Stimulated activated naive CD8-positive, alpha-beta T cell treated with anti-CD3 and anti-CD28 coated beads, Interleukin-15, Interleukin-2, amounts not matched to agents 100 ng/mL and 50 ng/mL, for 24 hours (primary cell): ENCODE data around the gene CSAG2.
"Not testable (repeated sequence)": the region's sequence is repeated elsewhere in the genome, so short reads cannot be mapped to it uniquely, and the experiment has no call there.

Experiments
- H3K27ac Mint-ChIP-seq: one replicate; pipeline ENCODE4 v1.8.0; 2021; ENCODE audit warnings: mild to moderate bottlenecking, mixed read lengths
- H3K27me3 Mint-ChIP-seq: one replicate; pipeline ENCODE4 v1.8.0; 2021; ENCODE audit warnings: mixed read lengths
- H3K36me3 Mint-ChIP-seq: one replicate; pipeline ENCODE4 v1.8.0; 2021; ENCODE audit warnings: low read depth, mixed read lengths
- H3K4me1 Mint-ChIP-seq: one replicate; pipeline ENCODE4 v1.8.0; 2021; ENCODE audit warnings: low read depth, mixed read lengths
- H3K4me3 Mint-ChIP-seq: one replicate; pipeline ENCODE4 v1.8.0; 2021; ENCODE audit warnings: mild to moderate bottlenecking, mixed read lengths
- H3K9me3 Mint-ChIP-seq: one replicate; pipeline ENCODE4 v1.8.0; 2021; ENCODE audit warnings: mixed read lengths

CSAG2 gene

DNA sequence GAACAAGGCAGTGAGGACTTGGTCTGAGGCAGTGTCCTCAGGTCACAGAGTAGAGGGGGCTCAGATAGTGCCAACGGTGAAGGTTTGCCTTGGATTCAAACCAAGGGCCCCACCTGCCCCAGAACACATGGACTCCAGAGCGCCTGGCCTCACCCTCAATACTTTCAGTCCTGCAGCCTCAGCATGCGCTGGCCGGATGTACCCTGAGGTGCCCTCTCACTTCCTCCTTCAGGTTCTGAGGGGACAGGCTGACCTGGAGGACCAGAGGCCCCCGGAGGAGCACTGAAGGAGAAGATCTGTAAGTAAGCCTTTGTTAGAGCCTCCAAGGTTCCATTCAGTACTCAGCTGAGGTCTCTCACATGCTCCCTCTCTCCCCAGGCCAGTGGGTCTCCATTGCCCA, 8.7 kb downstream of the CSAG2 start:
- not testable (repeated sequence) for H3K36me3 Mint-ChIP-seq, H3K27ac Mint-ChIP-seq, H3K4me1 Mint-ChIP-seq, H3K9me3 Mint-ChIP-seq, H3K27me3 Mint-ChIP-seq, H3K4me3 Mint-ChIP-seq

DNA sequence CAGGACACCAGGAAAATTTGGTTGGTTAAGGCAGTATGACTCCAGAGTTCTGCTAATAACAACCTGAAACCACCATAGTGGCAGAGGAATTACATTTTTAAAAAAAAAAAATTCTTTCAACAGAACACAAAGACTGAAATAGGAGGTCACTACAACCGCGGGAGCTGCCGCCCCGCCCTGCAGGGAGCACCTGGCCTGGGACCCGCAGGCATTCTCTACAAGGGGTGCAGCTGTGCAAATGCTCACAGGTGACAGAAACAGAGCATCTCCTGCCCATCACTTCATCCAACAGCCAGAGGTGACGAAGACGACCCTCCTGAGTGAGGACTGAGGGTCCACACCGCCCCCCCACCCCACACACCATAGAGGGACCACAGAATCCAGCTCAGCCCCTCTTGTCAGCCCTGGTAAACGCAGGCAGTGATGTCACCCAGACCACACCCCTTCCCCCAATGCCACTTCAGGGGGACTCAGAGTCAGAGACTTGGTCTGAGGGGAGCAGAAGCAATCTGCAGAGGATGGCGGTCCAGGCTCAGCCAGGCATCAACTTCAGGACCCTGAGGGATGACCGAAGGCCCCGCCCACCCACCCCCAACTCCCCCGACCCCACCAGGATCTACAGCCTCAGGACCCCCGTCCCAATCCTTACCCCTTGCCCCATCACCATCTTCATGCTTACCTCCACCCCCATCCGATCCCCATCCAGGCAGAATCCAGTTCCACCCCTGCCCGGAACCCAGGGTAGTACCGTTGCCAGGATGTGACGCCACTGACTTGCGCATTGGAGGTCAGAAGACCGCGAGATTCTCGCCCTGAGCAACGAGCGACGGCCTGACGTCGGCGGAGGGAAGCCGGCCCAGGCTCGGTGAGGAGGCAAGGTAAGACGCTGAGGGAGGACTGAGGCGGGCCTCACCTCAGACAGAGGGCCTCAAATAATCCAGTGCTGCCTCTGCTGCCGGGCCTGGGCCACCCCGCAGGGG, 10.8 kb downstream of the CSAG2 start, which contains the start of gene MAGEA3:
TSS of gene MAGEA3 (plus strand) at position 843 of the 980 bp plus-strand sequence. CDS start 2,039 bp downstream, outside the sequence.
- H3K4me1 Mint-ChIP-seq, H3K9me3 Mint-ChIP-seq, H3K27ac Mint-ChIP-seq, H3K36me3 Mint-ChIP-seq, H3K27me3 Mint-ChIP-seq, H3K4me3 Mint-ChIP-seq: not testable (repeated sequence)

DNA sequence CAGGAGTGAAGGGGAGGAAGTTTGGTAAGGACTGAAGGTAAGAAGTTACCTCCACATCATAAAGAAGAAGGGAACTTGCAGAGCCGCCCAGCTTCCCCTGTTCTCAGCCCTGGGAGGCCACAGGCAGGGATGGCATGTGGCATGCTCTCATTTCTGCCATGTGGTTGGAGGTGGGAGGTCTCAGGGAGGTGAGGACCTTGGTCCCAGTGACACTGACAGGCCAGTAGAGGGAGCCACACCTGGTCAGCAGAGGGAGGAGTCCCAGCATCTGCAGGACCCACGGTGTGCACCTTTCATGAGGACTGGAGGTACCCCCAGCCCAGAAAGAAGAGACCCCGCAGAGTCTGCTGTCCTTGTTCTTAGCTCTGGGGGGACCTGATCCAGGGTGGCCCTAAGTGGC, 28.1 kb downstream of the CSAG2 start:
- not testable (repeated sequence) for H3K4me1 Mint-ChIP-seq, H3K36me3 Mint-ChIP-seq, H3K9me3 Mint-ChIP-seq, H3K27me3 Mint-ChIP-seq, H3K4me3 Mint-ChIP-seq, H3K27ac Mint-ChIP-seq

DNA sequence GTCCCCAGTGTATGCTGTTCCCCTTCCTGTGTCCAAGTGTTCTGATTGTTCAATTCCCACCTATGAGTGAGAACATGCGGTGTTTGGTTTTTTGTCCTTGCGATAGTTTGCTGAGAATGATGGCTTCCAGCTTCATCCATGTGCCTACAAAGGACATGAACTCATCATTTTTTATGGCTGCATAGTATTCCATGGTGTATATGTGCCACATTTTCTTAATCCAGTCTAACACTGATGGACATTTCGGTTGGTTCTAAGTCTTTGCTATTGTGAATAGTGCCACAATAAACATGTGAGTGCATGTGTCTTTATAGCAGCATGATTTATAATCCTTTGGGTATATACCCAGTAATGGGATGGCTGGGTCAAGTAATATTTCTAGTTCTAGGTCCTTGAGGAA, 34.4 kb downstream of the CSAG2 start:
- H3K27ac Mint-ChIP-seq, H3K9me3 Mint-ChIP-seq, H3K4me1 Mint-ChIP-seq, H3K36me3 Mint-ChIP-seq, H3K4me3 Mint-ChIP-seq, H3K27me3 Mint-ChIP-seq: not testable (repeated sequence)

DNA sequence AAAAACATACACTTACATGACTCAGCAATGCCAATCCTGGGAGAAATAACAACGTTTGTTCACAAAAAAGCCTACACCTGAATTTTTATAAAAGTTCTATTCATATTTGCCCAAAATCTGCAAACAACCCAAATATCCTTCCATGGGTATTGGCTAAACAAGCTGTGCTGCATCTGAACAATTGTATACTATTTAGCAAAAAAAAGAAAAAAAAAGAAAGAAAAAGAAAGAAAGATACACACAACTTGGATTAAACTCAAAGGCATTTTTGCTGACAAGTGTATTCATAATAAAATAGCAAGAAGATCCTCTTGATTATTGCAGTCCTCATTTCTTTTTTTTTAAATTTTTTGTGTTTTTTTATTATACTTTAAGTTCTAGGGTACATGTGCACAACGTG, 34.9 kb downstream of the CSAG2 start:
- Mint-ChIP-seq H3K4me1 (no peaks in the 10 kb centered on the region), H3K27ac (no peak overlapping the region), H3K36me3 (no peaks in the 10 kb centered on the region), H3K27me3 (no peaks in the 10 kb centered on the region), H3K9me3 (no peaks in the 10 kb centered on the region), H3K4me3 (no peak overlapping the region)

DNA sequence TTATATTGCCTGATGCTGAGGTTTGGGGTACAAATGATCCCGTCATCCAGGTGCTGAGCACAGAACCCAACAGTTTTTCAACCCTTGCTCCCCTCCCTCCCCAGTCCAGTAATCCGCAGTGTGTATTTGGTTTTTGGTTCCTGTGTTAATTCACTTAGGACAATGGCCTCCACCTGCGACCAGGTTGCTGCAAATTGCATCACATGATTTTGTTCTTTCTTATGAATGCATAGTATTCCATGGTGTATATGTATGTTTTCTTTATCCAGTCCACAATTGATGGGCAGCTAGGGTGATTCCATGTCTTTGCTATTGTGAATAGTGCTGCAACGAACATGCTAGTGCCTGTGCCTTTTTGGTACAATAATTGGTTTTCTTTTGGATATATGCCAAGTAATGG, 46.0 kb downstream of the CSAG2 start:
- Mint-ChIP-seq H3K27me3 (peaks cover 8% of the 10 kb centered on the region), H3K9me3 (peaks cover 6% of the 10 kb centered on the region), H3K4me1 (no peaks in the 10 kb centered on the region), H3K36me3 (no peaks in the 10 kb centered on the region), H3K27ac (no peak overlapping the region), H3K4me3 (no peak overlapping the region)

DNA sequence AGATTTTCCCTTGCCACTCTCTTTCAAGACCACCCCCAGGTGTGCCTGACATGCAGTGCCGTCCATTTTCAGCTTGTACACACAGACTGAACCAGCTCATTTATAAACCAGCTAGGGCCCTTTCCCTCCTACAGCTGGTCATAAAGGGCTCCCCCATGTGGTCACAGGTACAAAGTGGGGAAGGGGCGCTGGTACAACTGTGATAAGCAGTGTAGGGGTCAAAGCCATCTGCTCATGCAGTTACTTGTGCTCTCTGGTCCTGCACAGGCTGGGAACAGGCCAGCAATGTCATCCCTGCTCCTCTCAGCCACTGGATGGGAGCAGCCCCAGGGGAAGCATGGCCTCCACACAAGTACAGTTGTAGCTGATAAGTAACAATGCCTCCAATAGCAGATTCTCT, 50.8 kb downstream of the CSAG2 start:
- Mint-ChIP-seq H3K9me3 (no peaks in the 10 kb centered on the region), H3K4me3 (no peak overlapping the region), H3K27ac (no peak overlapping the region), H3K36me3 (no peaks in the 10 kb centered on the region), H3K27me3 (no peaks in the 10 kb centered on the region), H3K4me1 (no peaks in the 10 kb centered on the region)
